Endothelial cell of umbilical vein (primary cell): ENCODE results near the gene NEUROG3.

Source experiments
- POLR2A ChIP-seq: IDR thresholded peaks from 2 replicates; pipeline ENCODE4 v1.6.1; 2012; ENCODE audit warnings: low read depth, mild to moderate bottlenecking, control low read depth, low read length
- POLR2AphosphoS5 ChIP-seq: IDR thresholded peaks from 2 replicates; pipeline ENCODE4 v1.6.1; 2012; ENCODE audit warnings: low read depth, mild to moderate bottlenecking, control low read depth, low read length, moderate library complexity; ENCODE audit not compliant: insufficient read depth
- TF ChIP-seq, protein P1 (sequence below), 2 donors: IDR thresholded peaks; 1 replicate in 1 of 2; 2 replicates in 1 of 2; pipeline ENCODE4 v1.5.1; 2011; ENCODE audit warnings: low read length in 2 of 2, mild to moderate bottlenecking in 2 of 2, moderate library complexity in 2 of 2, control low read depth in 1 of 2, inconsistent platforms in 1 of 2, low read depth in 1 of 2; ENCODE audit not compliant: insufficient read depth in 1 of 2; ENCODE audit errors: extremely low read depth in 1 of 2

DNA sequence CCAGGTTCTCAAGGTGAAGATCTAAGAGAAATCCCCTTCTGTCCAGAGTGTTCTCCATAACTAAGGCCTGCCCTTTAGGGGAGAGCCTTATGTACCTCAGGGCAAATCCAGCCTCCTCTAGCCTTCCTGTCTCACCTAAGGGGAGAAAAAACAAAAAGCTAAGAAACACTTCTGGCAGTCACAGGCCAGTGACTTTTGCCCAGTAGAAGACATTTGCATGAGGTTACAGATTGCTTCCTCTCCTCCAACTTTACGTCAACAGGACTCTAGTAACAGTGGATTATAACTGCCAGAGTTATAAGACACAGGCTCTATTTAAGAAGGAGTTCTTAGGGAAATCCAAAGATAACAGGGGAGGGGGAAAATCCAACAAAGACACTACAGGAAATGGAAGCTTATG, 40.9 kb upstream of the NEUROG3 start:
- TF ChIP-seq, protein P1, sequence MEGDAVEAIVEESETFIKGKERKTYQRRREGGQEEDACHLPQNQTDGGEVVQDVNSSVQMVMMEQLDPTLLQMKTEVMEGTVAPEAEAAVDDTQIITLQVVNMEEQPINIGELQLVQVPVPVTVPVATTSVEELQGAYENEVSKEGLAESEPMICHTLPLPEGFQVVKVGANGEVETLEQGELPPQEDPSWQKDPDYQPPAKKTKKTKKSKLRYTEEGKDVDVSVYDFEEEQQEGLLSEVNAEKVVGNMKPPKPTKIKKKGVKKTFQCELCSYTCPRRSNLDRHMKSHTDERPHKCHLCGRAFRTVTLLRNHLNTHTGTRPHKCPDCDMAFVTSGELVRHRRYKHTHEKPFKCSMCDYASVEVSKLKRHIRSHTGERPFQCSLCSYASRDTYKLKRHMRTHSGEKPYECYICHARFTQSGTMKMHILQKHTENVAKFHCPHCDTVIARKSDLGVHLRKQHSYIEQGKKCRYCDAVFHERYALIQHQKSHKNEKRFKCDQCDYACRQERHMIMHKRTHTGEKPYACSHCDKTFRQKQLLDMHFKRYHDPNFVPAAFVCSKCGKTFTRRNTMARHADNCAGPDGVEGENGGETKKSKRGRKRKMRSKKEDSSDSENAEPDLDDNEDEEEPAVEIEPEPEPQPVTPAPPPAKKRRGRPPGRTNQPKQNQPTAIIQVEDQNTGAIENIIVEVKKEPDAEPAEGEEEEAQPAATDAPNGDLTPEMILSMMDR (IDR thresholded peaks at IDR 0.05; ENCODE audit: extremely low read depth in 1 of 2, insufficient read depth in 1 of 2, low read depth in 1 of 2, low read length in 2 of 2), result no peak
- no peak for TF ChIP-seq POLR2A
- TF ChIP-seq POLR2AphosphoS5, result no peak
